HL-60 (cell line): ENCODE measurements around the gene EDNRA.

Experiments used
- DNase-seq, 2 experiments: peaks; one replicate each; pipeline ENCODE4 v3.0.0-alpha.2; 2010 to 2020; ENCODE audit warnings: low read depth in 1 of 2, low spot score in 1 of 2
- H3K27ac ChIP-seq: fragments of 250-450 bp; sonication (Bioruptor Pico); replicated peaks from 2 replicates; pipeline ENCODE4 v1.5.1; 2020; ENCODE audit warnings: mild to moderate bottlenecking, moderate library complexity
- H3K27me3 ChIP-seq: fragments of 250-450 bp; sonication (Bioruptor Pico); 2 replicates; pipeline ENCODE4 v1.5.1; 2021; ENCODE audit warnings: mild to moderate bottlenecking, moderate library complexity; ENCODE audit not compliant: insufficient read depth, poor library complexity, severe bottlenecking
- H3K4me3 ChIP-seq: replicated peaks from 2 replicates; pipeline ENCODE4 v1.5.1; 2011; ENCODE audit warnings: mild to moderate bottlenecking, control low read depth, low read length; ENCODE audit not compliant: insufficient read depth
- GABPA ChIP-seq: IDR thresholded peaks from 2 replicates; pipeline ENCODE4 v1.6.1; 2012; ENCODE audit warnings: low read depth
- POLR2AphosphoS5 ChIP-seq: IDR thresholded peaks from 2 replicates; pipeline ENCODE4 v1.6.1; 2012; ENCODE audit warnings: low read depth
- SPI1 ChIP-seq: IDR thresholded peaks from 2 replicates; pipeline ENCODE4 v1.6.1; 2012; ENCODE audit warnings: low read depth, mild to moderate bottlenecking, borderline replicate concordance
- TF ChIP-seq, protein P1 (sequence below): IDR thresholded peaks from one replicate; pipeline ENCODE4 v1.5.1; 2011; ENCODE audit warnings: low read length, control low read depth, inconsistent platforms; ENCODE audit not compliant: insufficient read depth
- TF ChIP-seq, protein P2 (sequence below): IDR thresholded peaks from 2 replicates; pipeline ENCODE4 v1.6.1; 2012; ENCODE audit warnings: low read depth; ENCODE audit not compliant: insufficient replicate concordance

Gene EDNRA

DNA sequence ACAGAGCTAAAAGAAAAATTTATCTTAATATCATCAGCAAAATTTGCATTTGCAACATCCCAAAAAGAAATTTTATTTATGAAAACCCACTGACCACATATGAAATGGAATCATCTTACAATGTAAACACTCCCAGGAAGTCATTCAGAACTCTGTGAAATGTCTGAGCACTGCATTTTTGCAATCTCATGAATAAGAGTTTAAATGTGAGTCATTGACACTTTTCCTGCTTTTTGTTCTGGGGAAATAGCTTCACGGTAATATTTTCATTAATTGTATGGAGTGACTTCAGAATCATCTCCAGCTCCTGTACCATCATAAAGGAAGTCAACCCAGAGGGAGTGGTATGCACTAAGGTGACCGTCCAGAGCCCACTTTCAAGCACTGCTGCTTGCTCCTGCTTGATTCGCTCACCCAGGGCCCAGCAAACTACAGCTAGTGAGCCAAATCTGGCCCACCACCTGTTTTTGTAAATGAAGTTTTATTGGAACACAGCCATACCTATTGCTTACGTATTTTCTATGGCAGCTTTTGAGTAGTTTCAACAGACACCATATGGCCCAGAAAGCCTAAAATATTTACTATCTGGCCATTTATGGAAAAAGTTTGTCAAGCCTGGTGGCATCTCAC is 17.2 kb downstream of the EDNRA start:
- no peak overlapping the region for H3K27ac ChIP-seq
- no peak for DNase-seq
- TF ChIP-seq, protein P1, sequence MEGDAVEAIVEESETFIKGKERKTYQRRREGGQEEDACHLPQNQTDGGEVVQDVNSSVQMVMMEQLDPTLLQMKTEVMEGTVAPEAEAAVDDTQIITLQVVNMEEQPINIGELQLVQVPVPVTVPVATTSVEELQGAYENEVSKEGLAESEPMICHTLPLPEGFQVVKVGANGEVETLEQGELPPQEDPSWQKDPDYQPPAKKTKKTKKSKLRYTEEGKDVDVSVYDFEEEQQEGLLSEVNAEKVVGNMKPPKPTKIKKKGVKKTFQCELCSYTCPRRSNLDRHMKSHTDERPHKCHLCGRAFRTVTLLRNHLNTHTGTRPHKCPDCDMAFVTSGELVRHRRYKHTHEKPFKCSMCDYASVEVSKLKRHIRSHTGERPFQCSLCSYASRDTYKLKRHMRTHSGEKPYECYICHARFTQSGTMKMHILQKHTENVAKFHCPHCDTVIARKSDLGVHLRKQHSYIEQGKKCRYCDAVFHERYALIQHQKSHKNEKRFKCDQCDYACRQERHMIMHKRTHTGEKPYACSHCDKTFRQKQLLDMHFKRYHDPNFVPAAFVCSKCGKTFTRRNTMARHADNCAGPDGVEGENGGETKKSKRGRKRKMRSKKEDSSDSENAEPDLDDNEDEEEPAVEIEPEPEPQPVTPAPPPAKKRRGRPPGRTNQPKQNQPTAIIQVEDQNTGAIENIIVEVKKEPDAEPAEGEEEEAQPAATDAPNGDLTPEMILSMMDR: no peak

DNA sequence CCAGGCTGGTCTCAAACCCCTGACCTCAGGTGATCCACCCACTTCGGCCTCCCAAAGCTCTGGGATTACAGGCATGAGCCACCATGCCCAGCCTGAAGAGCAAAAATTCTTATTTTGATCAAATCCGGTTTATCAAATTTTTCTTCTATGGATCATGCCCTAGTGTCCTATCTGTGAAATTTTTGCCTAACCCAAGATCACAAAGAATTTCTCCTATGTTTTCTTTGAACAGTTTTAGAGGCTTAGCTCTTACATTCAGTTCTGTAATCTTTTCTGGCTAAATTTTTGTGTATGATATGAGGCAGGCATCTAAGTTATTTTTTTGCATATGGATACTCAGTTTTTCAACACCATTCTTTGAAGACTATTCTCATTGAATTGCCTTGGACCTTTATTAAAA is 27.4 kb downstream of the EDNRA start:
- Histone ChIP-seq H3K27ac (no peak overlapping the region), H3K27me3 (peaks cover 2% of the 10 kb centered on the region), H3K4me3 (no peak overlapping the region)
- no peak for DNase-seq
- TF ChIP-seq POLR2AphosphoS5 (no peak), SPI1 (no peak), GABPA (no peak)
- TF ChIP-seq, protein P1: no peak
- TF ChIP-seq, protein P2, sequence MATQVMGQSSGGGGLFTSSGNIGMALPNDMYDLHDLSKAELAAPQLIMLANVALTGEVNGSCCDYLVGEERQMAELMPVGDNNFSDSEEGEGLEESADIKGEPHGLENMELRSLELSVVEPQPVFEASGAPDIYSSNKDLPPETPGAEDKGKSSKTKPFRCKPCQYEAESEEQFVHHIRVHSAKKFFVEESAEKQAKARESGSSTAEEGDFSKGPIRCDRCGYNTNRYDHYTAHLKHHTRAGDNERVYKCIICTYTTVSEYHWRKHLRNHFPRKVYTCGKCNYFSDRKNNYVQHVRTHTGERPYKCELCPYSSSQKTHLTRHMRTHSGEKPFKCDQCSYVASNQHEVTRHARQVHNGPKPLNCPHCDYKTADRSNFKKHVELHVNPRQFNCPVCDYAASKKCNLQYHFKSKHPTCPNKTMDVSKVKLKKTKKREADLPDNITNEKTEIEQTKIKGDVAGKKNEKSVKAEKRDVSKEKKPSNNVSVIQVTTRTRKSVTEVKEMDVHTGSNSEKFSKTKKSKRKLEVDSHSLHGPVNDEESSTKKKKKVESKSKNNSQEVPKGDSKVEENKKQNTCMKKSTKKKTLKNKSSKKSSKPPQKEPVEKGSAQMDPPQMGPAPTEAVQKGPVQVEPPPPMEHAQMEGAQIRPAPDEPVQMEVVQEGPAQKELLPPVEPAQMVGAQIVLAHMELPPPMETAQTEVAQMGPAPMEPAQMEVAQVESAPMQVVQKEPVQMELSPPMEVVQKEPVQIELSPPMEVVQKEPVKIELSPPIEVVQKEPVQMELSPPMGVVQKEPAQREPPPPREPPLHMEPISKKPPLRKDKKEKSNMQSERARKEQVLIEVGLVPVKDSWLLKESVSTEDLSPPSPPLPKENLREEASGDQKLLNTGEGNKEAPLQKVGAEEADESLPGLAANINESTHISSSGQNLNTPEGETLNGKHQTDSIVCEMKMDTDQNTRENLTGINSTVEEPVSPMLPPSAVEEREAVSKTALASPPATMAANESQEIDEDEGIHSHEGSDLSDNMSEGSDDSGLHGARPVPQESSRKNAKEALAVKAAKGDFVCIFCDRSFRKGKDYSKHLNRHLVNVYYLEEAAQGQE: no peak

More for the DNA sequence above, 17.2 kb downstream of the EDNRA start:
- Histone ChIP-seq H3K27me3 (no peaks in the 10 kb centered on the region), H3K4me3 (no peak overlapping the region)

DNA sequence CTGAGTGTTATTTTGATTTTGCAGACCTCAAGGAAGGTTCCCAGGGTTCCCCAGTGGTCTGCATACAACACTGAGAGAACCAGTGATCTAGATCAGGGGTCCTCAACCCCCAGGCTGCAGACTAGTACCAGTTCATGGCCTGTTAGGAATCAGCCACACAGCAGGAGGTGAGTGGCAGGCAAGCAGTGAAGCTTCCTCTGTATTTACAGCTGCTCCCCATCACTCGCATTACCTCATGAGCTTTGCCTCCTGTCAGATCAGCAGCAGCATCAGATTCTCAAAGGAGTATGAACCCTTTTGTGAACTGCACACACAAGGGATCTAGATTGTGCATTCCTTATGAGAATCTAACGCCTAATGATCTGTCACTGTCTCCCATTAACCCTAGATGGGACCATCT is 28.5 kb downstream of the EDNRA start:
- TF ChIP-seq GABPA (no peak), SPI1 (no peak), POLR2AphosphoS5 (no peak)
- TF ChIP-seq, protein P1: no peak
- TF ChIP-seq, protein P2: no peak
- H3K27ac ChIP-seq: no peak overlapping the region
- no peak for DNase-seq
- H3K27me3 ChIP-seq: peaks cover 2% of the 10 kb centered on the region
- H3K4me3 ChIP-seq: no peak overlapping the region

DNA sequence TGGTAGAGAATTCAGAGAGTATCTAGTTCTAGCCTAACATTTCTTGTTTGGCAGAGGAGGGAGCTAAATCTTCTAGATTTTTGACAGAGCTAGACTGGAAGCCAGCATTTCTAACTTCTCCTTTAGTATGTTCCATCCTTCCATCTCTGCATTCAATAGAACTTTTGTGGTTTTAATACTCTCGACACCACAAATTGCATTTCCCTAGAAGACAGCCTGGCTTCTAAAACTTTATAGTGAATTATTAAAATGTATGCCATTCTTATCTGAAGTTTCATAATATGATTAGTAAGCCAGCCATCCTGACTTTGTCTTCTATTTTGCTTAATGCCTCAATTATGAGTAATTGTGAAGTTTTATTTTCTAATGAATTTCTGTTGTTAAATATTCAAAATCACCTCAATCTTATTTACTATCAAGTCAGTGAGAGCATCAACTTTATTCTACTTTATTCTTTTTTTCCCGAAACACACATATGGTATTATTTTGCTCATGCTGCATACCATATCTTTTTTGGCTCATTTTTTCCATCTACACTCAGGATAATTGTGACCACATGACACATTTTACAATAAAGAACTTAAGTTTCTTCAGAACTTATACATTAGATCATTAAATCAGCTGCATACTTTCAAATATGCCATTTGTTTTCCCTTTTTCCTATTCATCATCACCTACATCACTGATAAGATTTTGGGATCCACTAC is 30.2 kb downstream of the EDNRA start:
- TF ChIP-seq, protein P1: no peak
- TF ChIP-seq POLR2AphosphoS5 (no peak), SPI1 (no peak), GABPA (no peak)
- TF ChIP-seq, protein P2: no peak
- peaks cover 2% of the 10 kb centered on the region for H3K27me3 ChIP-seq
- DNase-seq: no peak
- no peak overlapping the region for H3K4me3 ChIP-seq
- H3K27ac ChIP-seq: no peak overlapping the region
